Endometrium (tissue), 2 donors: ENCODE data around the gene SPPL3.
"Not testable (repeated sequence)": the region's sequence is repeated elsewhere in the genome, so short reads cannot be mapped to it uniquely, and the experiment has no call there.

Experiments used
- FAIRE-seq: peaks from 2 replicates; lab custom pipeline; 2012; peaks lifted over from hg19 to GRCh38; lab: Jason Lieb, UNC
- donor health status: control.
- donor health status: control.

The SPPL3 gene, protein sequence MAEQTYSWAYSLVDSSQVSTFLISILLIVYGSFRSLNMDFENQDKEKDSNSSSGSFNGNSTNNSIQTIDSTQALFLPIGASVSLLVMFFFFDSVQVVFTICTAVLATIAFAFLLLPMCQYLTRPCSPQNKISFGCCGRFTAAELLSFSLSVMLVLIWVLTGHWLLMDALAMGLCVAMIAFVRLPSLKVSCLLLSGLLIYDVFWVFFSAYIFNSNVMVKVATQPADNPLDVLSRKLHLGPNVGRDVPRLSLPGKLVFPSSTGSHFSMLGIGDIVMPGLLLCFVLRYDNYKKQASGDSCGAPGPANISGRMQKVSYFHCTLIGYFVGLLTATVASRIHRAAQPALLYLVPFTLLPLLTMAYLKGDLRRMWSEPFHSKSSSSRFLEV

GRCh38 chr12:120904197-120904773 lies at the start of gene SPPL3:
Gene SPPL3 (minus strand): TSS chr12:120904358. CDS start chr12:120903867, 491 bp downstream.
- FAIRE-seq = no peak

DNA sequence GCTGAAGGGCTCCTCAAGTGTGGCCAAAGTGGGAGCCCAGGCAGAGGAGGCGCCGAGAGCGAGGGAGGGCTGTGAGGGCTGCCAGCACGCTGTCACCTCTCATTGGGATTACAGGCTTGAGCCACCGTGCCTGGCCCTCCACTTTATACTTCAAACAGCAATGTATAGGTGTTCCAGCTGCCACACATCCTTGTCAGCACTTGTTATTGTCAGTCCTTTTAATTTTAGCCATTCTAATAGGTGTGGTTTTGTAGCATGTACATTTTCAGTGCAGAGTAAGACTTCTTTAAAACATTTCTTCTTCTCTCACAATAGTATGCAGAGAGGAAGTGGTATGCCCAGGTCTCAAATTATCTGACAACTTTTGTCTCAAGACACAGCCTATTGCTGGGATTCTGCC lies 46.6 kb upstream of the SPPL3 start:
- no peak for FAIRE-seq

- FAIRE-seq = not testable (repeated sequence)
Measured at GRCh38 chr12:120950260-120950799, 46.2 kb upstream of the SPPL3 start.

- not testable (repeated sequence) for FAIRE-seq
Measured at GRCh38 chr12:120945516-120945915, 41.4 kb upstream of the SPPL3 start.

DNA sequence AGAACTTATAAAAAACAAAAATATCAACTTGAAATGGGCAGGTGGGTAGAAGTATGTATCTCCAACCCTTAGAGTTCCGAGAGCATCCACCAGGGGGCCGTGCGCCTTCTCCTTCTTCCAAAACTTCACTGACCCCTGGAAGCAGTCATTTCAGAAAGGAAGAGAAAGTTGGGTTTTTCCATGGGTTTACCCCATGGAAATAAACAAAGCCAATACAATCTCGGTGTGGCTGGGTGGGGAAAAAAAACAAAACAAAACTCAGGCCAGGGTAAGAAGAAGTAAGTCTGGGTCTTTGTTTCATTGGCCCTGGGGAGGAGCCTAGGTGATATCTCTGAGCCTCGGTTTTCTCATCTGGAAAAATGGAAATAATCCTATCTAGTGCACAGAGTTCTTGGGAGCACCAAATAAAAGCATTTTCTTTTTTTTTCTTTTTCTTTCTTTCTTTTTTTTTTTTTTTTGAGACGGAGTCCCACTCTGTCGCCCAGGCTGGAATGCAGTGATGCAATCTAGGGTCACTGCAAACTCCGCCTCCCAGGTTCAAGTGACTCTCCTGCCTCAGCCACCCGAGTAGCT lies 40.6 kb upstream of the SPPL3 start:
- no peak for FAIRE-seq

DNA sequence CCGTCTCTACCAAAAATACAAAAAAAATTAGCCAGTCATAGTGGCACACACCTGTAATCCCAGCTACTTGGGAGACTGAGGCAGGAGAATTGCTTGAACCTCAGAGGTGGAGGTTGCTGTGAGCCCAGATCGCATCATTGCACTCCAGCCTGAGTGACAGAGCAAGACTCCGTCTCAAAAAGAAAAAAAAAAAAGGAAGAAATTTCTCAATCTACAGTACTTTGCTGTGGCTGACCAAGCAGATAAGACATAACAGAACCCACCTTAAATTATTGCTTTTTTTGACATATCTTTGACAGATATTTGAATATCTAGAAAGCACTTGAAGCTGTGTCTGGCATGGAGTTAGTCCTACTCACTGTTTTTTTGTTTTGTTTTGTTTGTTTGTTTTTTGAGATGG lies 39.3 kb upstream of the SPPL3 start:
- FAIRE-seq = no peak

GRCh38 chr12:120941846-120942405 lies 37.8 kb upstream of the SPPL3 start:
- FAIRE-seq = no peak

GRCh38 chr12:120941412-120941811 lies 37.3 kb upstream of the SPPL3 start:
- no peak for FAIRE-seq

GRCh38 chr12:120940799-120941198 lies 36.6 kb upstream of the SPPL3 start:
- FAIRE-seq = no peak

GRCh38 chr12:120940006-120940405 lies 35.8 kb upstream of the SPPL3 start:
- FAIRE-seq = no peak

DNA sequence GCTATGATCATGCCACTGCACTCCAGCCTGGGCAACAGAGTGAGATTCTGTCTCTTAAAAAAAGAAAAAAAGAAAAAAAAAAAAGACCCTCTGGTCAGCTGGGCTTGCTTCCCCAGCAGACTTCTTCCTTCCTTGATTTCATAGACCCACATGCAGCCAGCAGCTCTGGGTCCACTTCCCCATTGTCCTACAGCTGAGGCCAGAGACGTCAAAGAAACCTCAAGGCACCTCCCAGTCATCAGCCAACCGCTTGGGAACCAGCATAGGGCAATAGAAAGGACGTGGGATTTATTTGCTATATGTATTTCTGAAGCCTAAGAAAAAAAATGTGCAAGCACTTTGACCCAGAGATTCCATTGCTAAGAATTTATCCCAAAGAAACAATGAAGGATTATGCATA lies 35.4 kb upstream of the SPPL3 start:
- no peak for FAIRE-seq

- FAIRE-seq = no peak
Measured at GRCh38 chr12:120938496-120938895, 34.3 kb upstream of the SPPL3 start.

DNA sequence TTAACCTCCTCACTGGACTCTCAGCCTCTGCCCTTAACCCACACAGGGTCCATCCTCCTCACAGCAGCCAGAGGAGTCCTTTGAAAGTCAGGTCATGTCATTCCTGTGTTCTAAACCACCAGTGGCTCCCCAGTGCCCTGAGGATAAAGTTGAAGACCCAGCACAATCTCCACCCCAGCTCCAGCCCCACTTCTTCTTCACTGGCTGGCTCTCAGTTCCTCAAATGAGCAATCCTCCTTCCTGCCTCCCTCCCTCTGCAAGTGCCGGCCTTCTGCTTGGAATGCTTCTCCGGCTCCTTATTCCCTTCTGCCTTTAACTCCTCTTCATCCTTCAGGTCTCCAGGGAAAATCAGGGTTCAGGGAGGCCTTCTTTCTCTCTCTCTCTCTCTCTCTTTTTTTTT lies 32.0 kb upstream of the SPPL3 start:
- FAIRE-seq = no peak

DNA sequence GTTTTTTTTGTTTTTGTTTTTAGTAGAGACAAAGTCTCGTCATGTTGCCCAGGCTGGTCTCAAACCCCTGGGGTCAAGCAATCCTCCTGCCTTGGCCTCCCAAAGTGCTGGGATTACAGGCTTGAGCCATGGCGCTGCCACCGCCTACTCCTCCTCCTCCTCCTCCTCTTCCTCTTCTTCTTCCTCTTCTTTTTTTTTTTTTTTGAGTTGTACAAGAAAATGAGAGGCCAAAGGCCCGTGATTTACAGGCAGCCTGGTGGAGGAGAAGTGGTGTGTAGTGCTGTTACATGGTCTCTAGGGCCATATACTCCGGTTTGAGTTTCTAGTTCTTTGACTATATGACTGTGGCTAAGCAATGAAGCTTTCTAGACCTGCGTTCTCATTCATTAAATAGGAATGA lies 29.6 kb upstream of the SPPL3 start:
- FAIRE-seq = no peak

GRCh38 chr12:120932956-120933526 lies 28.9 kb upstream of the SPPL3 start:
- FAIRE-seq = no peak

GRCh38 chr12:120932058-120932457 lies 27.9 kb upstream of the SPPL3 start:
- no peak for FAIRE-seq

- no peak for FAIRE-seq
Measured at GRCh38 chr12:120930032-120930431, 25.9 kb upstream of the SPPL3 start.

- no peak for FAIRE-seq
Measured at GRCh38 chr12:120928864-120929652, 24.9 kb upstream of the SPPL3 start.

DNA sequence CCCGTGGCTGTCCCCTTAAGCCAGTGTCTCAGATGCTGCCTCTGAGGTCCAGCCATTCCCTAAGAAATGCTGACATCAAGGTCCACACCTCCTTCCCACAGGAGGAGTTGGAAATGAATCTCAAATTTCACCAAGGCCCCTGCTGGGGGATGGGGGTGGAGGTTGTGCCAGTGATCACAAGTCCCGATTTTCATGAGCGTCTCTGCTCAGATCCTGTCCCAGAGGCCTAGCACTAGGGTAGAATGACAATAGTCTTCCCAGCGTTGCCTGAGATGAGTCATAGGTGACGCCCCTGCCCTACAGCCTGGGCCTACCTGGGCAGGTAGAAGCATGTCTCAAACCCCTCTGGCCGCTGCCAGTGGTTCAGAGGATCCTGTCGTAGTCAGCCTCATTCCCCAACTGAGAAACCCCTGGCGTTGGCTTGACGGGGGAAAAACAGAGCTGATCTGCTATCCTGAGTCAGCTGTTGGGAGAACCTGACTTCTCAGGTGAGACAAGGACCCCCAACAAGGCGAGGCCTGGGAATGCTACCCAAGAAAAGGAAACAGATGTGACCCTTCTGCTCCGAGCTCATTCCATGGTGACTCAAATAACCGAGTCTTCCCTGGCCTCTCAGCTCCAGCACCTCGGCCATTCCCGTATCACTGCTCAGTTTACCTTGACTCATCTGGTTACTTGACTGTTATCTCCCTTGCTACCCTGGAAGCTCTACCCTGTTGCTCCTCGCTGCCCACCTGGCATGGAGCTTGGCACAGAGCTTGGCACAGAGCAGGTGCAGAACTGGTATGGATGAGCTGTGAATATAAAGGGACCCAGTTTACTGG lies 21.8 kb upstream of the SPPL3 start:
- FAIRE-seq = no peak

DNA sequence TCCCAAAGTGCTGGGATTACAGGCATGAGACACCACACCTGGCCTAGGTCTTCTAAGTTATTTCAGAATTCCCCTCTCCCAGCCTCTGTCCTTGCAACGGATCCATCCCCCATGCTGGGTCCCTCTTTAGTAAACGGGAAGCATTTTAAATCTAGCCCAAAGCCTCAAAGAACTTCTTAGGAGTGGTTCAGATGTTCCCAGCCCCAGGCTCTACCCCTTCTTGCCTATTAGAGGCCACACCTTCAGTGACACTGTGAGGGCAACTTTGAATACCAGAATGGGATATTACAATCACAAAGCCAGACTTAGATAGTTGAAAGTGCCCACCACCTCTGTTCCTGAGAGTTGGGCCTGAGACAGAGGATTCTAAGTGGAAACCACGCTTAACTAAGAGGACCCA lies 18.1 kb upstream of the SPPL3 start:
- FAIRE-seq = no peak

DNA sequence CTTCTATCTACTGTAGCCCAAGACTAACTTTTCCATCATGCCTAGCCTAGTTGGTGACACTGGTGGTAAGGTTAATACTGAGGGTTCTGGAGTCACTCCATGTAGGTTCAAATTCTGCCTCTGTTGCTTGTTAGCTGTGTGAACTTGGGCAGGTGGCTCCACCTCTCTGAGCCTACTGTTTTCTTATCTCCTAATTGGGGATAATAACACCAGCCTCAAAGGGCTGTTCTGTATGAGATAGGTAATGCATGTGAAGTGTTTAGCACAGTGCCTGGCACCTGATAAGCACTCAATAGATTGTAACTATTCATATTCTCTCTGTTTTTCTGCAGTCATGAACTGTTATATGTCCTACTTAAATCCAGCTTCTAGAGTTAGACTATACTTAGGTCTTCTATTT lies 17.5 kb upstream of the SPPL3 start:
- no peak for FAIRE-seq
